ENCODE data around the gene GLT6D1.
"Not testable (repeated sequence)": the region's sequence is repeated elsewhere in the genome, so short reads cannot be mapped to it uniquely, and the experiment has no call there.

GLT6D1 gene

GRCh38 chr9:135650408-135650807 is 11.1 kb upstream of the GLT6D1 start:
- Histone ChIP-seq H3K4me3 (ENCODE audit: low read length in 2 of 2) (no peak overlapping the region), H3K9me3 (ENCODE audit: control insufficient read depth in 2 of 2, low read length in 2 of 2) (peaks cover 6 to 19% of the 10 kb centered on the region in 2 donors), H3K36me3 (ENCODE audit: control insufficient read depth in 2 of 2, insufficient read depth in 2 of 2, low read length in 2 of 2) (no peaks in the 10 kb centered on the region), H3K4me1 (ENCODE audit: control insufficient read depth, insufficient read depth, low read length) (no peaks in the 10 kb centered on the region), H3K9ac (ENCODE audit: low read length in 2 of 2) (no peak overlapping the region), H3K27ac (ENCODE audit: low read length) (no peak overlapping the region), H3K27me3 (ENCODE audit: control insufficient read depth in 1 of 2, insufficient read depth in 2 of 2, low read length in 2 of 2) (peaks cover 0 to 3% of the 10 kb centered on the region in 2 donors)

DNA sequence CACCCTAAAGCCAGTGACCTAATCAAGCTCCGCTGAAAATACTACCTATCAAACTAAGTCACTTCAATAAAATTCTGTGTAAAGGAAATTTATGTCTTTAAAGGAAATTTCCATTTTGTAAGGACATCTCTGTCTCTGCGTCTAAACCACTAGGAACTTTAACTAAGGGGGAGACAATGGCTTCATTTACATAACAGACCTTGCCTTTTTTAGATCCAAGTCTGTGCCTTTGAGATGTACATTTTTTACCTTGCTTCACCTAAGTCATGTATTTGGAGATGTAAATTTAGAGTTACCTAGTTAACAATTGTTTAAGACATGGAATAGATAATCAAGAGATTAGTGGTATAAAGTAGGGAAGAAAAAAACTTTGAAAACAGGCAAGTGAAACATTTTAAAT is 10.2 kb upstream of the GLT6D1 start:
- Histone ChIP-seq H3K36me3 (ENCODE audit: control insufficient read depth in 2 of 2, insufficient read depth in 2 of 2, low read length in 2 of 2) (no peaks in the 10 kb centered on the region), H3K27me3 (ENCODE audit: control insufficient read depth in 1 of 2, insufficient read depth in 2 of 2, low read length in 2 of 2) (no peaks in the 10 kb centered on the region), H3K4me1 (ENCODE audit: control insufficient read depth, insufficient read depth, low read length) (no peaks in the 10 kb centered on the region), H3K27ac (ENCODE audit: low read length) (no peak overlapping the region), H3K9ac (ENCODE audit: low read length in 2 of 2) (no peak overlapping the region), H3K9me3 (ENCODE audit: control insufficient read depth in 2 of 2, low read length in 2 of 2) (peaks cover 12 to 27% of the 10 kb centered on the region in 2 donors), H3K4me3 (ENCODE audit: low read length in 2 of 2) (no peak overlapping the region)

GRCh38 chr9:135648494-135649410 is 9.4 kb upstream of the GLT6D1 start:
- Histone ChIP-seq H3K9me3 (ENCODE audit: control insufficient read depth in 2 of 2, low read length in 2 of 2) (peaks cover 15 to 27% of the 10 kb centered on the region in 2 donors), H3K27me3 (ENCODE audit: control insufficient read depth in 1 of 2, insufficient read depth in 2 of 2, low read length in 2 of 2) (no peaks in the 10 kb centered on the region), H3K4me3 (ENCODE audit: low read length in 2 of 2) (no peak overlapping the region)

GRCh38 chr9:135647884-135648283 is 8.5 kb upstream of the GLT6D1 start:
- Histone ChIP-seq H3K27me3 (ENCODE audit: control insufficient read depth in 1 of 2, insufficient read depth in 2 of 2, low read length in 2 of 2) (no peaks in the 10 kb centered on the region), H3K36me3 (ENCODE audit: control insufficient read depth in 2 of 2, insufficient read depth in 2 of 2, low read length in 2 of 2) (no peaks in the 10 kb centered on the region), H3K4me1 (ENCODE audit: control insufficient read depth, insufficient read depth, low read length) (no peaks in the 10 kb centered on the region), H3K27ac (ENCODE audit: low read length) (no peak overlapping the region), H3K9ac (ENCODE audit: low read length in 2 of 2) (no peak overlapping the region), H3K9me3 (ENCODE audit: control insufficient read depth in 2 of 2, low read length in 2 of 2) (peaks cover 15 to 27% of the 10 kb centered on the region in 2 donors), H3K4me3 (ENCODE audit: low read length in 2 of 2) (no peak overlapping the region)

More at GRCh38 chr9:135648494-135649410, 9.4 kb upstream of the GLT6D1 start:
- Histone ChIP-seq H3K27ac (ENCODE audit: low read length) (no peak overlapping the region), H3K36me3 (ENCODE audit: control insufficient read depth in 2 of 2, insufficient read depth in 2 of 2, low read length in 2 of 2) (no peaks in the 10 kb centered on the region), H3K9ac (ENCODE audit: low read length in 2 of 2) (no peak overlapping the region), H3K4me1 (ENCODE audit: control insufficient read depth, insufficient read depth, low read length) (no peaks in the 10 kb centered on the region)

DNA sequence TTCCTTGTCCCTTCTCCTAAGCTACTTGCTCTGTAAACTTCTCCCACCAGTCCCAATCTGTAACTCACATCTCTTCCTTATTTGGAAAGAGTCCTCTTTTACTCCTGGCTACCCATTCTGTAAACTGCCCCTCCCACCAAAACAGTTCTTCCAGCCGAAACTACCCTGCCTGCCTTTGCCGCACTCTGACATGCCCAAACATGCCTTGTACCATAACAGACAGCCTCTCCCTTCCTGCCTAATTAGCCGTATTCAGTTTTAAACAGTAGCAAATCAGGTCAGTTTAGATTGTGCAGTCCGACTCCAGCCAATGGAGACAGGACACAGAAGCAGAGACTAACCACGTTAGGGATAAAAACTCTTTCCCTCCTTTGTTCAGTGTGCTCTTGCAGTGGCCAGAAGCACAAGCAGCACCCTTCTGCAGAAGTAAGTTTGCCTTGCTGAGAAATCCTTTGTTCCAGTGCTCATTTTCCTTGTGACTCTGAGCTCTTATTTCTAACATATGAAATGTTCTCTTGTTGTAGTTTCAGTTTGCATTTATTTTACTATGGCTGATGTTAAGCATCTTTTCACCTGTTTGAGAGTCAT is 5.4 kb upstream of the GLT6D1 start:
- H3K4me1 ChIP-seq (ENCODE audit: control insufficient read depth, insufficient read depth, low read length): no peaks in the 10 kb centered on the region
- H3K27ac ChIP-seq (ENCODE audit: low read length): no peak overlapping the region
- no peak overlapping the region for H3K9ac ChIP-seq (ENCODE audit: low read length in 2 of 2)
- peaks cover 0 to 2% of the 10 kb centered on the region in 2 donors for H3K27me3 ChIP-seq (ENCODE audit: control insufficient read depth in 1 of 2, insufficient read depth in 2 of 2, low read length in 2 of 2)
- H3K36me3 ChIP-seq (ENCODE audit: control insufficient read depth in 2 of 2, insufficient read depth in 2 of 2, low read length in 2 of 2): no peaks in the 10 kb centered on the region
- peaks cover 15 to 27% of the 10 kb centered on the region in 2 donors for H3K9me3 ChIP-seq (ENCODE audit: control insufficient read depth in 2 of 2, low read length in 2 of 2)
- no peak overlapping the region for H3K4me3 ChIP-seq (ENCODE audit: low read length in 2 of 2)

DNA sequence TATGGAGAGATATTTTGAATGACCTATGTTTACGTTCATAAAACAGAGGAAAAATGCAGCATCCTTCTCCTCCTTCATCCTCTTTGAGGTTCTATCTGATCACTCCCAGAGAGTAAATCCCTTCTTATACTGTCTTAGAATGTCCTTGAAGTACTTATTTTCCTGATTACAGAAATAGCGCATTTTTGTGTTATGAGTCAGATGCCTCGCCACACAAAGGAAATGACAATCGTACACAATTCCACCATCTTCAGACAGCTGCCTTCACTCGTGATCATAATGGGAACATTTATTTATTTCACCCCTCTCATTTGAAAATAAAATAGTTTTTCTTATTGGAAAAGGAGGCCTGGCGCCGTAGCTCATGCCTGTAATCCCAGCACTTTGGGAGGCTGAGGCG is 2.4 kb upstream of the GLT6D1 start:
- Histone ChIP-seq H3K27ac (ENCODE audit: low read length) (no peak overlapping the region), H3K4me1 (ENCODE audit: control insufficient read depth, insufficient read depth, low read length) (no peaks in the 10 kb centered on the region), H3K9ac (ENCODE audit: low read length in 2 of 2) (no peak overlapping the region), H3K9me3 (ENCODE audit: control insufficient read depth in 2 of 2, low read length in 2 of 2) (peaks cover 9 to 12% of the 10 kb centered on the region in 2 donors), H3K27me3 (ENCODE audit: control insufficient read depth in 1 of 2, insufficient read depth in 2 of 2, low read length in 2 of 2) (peaks cover 0 to 2% of the 10 kb centered on the region in 2 donors), H3K36me3 (ENCODE audit: control insufficient read depth in 2 of 2, insufficient read depth in 2 of 2, low read length in 2 of 2) (no peaks in the 10 kb centered on the region), H3K4me3 (ENCODE audit: low read length in 2 of 2) (no peak overlapping the region)

GRCh38 chr9:135641047-135641446 is 1.7 kb upstream of the GLT6D1 start:
- no peaks in the 10 kb centered on the region for H3K36me3 ChIP-seq (ENCODE audit: control insufficient read depth in 2 of 2, insufficient read depth in 2 of 2, low read length in 2 of 2)
- no peak overlapping the region for H3K27ac ChIP-seq (ENCODE audit: low read length)
- H3K9me3 ChIP-seq (ENCODE audit: control insufficient read depth in 2 of 2, low read length in 2 of 2): peaks cover 9 to 10% of the 10 kb centered on the region in 2 donors
- no peak overlapping the region for H3K9ac ChIP-seq (ENCODE audit: low read length in 2 of 2)
- no peaks in the 10 kb centered on the region for H3K4me1 ChIP-seq (ENCODE audit: control insufficient read depth, insufficient read depth, low read length)
- peaks cover 0 to 4% of the 10 kb centered on the region in 2 donors for H3K27me3 ChIP-seq (ENCODE audit: control insufficient read depth in 1 of 2, insufficient read depth in 2 of 2, low read length in 2 of 2)
- H3K4me3 ChIP-seq (ENCODE audit: low read length in 2 of 2): no peak overlapping the region

- H3K9me3 ChIP-seq (ENCODE audit: control insufficient read depth in 2 of 2, low read length in 2 of 2); H3K36me3 ChIP-seq (ENCODE audit: control insufficient read depth in 2 of 2, insufficient read depth in 2 of 2, low read length in 2 of 2); H3K9ac ChIP-seq (ENCODE audit: low read length in 2 of 2); H3K27ac ChIP-seq (ENCODE audit: low read length); H3K4me1 ChIP-seq (ENCODE audit: control insufficient read depth, insufficient read depth, low read length); H3K4me3 ChIP-seq (ENCODE audit: low read length in 2 of 2): not testable (repeated sequence)
- peaks cover 0 to 11% of the 10 kb centered on the region in 2 donors for H3K27me3 ChIP-seq (ENCODE audit: control insufficient read depth in 1 of 2, insufficient read depth in 2 of 2, low read length in 2 of 2)
Observed at GRCh38 chr9:135636930-135637530, 2.3 kb downstream of the GLT6D1 start.

GRCh38 chr9:135632841-135633240 is 6.5 kb downstream of the GLT6D1 start:
- Histone ChIP-seq H3K4me3 (ENCODE audit: low read length in 2 of 2) (no peak overlapping the region), H3K36me3 (ENCODE audit: control insufficient read depth in 2 of 2, insufficient read depth in 2 of 2, low read length in 2 of 2) (no peaks in the 10 kb centered on the region), H3K4me1 (ENCODE audit: control insufficient read depth, insufficient read depth, low read length) (no peaks in the 10 kb centered on the region), H3K9me3 (ENCODE audit: control insufficient read depth in 2 of 2, low read length in 2 of 2) (peaks cover 0 to 2% of the 10 kb centered on the region in 2 donors), H3K27ac (ENCODE audit: low read length) (no peak overlapping the region), H3K27me3 (ENCODE audit: control insufficient read depth in 1 of 2, insufficient read depth in 2 of 2, low read length in 2 of 2) (peaks cover 0 to 11% of the 10 kb centered on the region in 2 donors), H3K9ac (ENCODE audit: low read length in 2 of 2) (no peak overlapping the region)

- no peak overlapping the region for H3K4me3 ChIP-seq (ENCODE audit: low read length in 2 of 2)
- no peaks in the 10 kb centered on the region for H3K4me1 ChIP-seq (ENCODE audit: control insufficient read depth, insufficient read depth, low read length)
- no peak overlapping the region for H3K9ac ChIP-seq (ENCODE audit: low read length in 2 of 2)
- H3K27ac ChIP-seq (ENCODE audit: low read length): no peak overlapping the region
- H3K27me3 ChIP-seq (ENCODE audit: control insufficient read depth in 1 of 2, insufficient read depth in 2 of 2, low read length in 2 of 2): peaks cover under 1 to 2% of the 10 kb centered on the region in 2 donors
- no peaks in the 10 kb centered on the region for H3K36me3 ChIP-seq (ENCODE audit: control insufficient read depth in 2 of 2, insufficient read depth in 2 of 2, low read length in 2 of 2)
- H3K9me3 ChIP-seq (ENCODE audit: control insufficient read depth in 2 of 2, low read length in 2 of 2): no peaks in the 10 kb centered on the region
Observed at GRCh38 chr9:135624282-135624681, 15.1 kb downstream of the GLT6D1 start.
